ENCODE measurements around the gene ATOX1.

DNA sequence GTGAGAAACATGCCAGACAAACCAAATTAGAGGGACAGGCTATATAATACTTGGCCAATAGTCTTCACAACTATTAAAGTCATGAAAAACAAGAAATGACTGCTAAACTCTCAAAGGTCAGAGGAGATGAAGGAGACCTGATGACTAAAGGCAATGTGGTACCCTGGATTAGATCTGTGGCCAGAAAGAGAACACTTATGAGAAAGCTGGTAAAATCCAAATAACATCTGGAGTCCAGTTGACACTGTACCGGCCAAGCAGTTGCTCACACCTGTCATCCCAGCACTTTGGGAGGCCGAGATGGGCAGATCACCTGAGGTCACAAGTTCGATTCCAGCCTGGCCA lies 24.4 kb downstream of the ATOX1 start:
- TF ChIP-seq, protein P1, sequence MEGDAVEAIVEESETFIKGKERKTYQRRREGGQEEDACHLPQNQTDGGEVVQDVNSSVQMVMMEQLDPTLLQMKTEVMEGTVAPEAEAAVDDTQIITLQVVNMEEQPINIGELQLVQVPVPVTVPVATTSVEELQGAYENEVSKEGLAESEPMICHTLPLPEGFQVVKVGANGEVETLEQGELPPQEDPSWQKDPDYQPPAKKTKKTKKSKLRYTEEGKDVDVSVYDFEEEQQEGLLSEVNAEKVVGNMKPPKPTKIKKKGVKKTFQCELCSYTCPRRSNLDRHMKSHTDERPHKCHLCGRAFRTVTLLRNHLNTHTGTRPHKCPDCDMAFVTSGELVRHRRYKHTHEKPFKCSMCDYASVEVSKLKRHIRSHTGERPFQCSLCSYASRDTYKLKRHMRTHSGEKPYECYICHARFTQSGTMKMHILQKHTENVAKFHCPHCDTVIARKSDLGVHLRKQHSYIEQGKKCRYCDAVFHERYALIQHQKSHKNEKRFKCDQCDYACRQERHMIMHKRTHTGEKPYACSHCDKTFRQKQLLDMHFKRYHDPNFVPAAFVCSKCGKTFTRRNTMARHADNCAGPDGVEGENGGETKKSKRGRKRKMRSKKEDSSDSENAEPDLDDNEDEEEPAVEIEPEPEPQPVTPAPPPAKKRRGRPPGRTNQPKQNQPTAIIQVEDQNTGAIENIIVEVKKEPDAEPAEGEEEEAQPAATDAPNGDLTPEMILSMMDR (conservative IDR thresholded peaks at IDR 0.05), result no peak
- TF ChIP-seq ZFX (IDR thresholded peaks at IDR 0.05), result no peak
